ENCODE results near the gene TTC9B. TPM values are rescaled to one million over a fixed set of nuclear protein-coding genes. Genes with fewer than 3 reads are reported as not detected.

The TTC9B gene
- total and polyA plus RNA-seq, 2 of the 13 experiments (the other 11 are each of a cell fraction or from before 2014, with no cell fraction given), result not detected

DNA sequence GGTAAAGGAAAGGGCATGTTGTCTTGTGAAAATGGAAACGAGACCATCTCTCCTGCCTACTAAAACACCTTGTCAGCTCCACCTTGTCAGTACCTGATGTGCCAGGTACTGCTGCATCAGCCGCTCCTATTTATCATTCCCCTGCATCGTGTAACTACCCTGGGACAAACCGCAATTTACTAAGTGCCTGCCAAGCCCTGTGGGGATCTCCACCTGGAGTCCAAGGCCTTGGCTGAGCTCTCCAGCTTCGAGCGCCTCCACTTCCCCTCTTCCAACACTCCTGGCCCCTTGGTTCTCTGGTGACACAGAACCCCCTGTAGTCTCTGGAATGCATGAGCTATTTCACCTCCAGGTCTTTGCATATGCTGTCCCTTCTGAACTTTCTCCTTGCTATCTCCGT, 34.2 kb upstream of the TTC9B start (continued):
- TF ChIP-seq, protein P1, sequence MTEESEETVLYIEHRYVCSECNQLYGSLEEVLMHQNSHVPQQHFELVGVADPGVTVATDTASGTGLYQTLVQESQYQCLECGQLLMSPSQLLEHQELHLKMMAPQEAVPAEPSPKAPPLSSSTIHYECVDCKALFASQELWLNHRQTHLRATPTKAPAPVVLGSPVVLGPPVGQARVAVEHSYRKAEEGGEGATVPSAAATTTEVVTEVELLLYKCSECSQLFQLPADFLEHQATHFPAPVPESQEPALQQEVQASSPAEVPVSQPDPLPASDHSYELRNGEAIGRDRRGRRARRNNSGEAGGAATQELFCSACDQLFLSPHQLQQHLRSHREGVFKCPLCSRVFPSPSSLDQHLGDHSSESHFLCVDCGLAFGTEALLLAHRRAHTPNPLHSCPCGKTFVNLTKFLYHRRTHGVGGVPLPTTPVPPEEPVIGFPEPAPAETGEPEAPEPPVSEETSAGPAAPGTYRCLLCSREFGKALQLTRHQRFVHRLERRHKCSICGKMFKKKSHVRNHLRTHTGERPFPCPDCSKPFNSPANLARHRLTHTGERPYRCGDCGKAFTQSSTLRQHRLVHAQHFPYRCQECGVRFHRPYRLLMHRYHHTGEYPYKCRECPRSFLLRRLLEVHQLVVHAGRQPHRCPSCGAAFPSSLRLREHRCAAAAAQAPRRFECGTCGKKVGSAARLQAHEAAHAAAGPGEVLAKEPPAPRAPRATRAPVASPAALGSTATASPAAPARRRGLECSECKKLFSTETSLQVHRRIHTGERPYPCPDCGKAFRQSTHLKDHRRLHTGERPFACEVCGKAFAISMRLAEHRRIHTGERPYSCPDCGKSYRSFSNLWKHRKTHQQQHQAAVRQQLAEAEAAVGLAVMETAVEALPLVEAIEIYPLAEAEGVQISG (CRISPR knock-in tag; IDR thresholded peaks at IDR 0.05), result no peak
- TF ChIP-seq SKI (IDR thresholded peaks at IDR 0.05; ENCODE audit: partially characterized antibody), result no peak
- no peak for TF ChIP-seq KLF15 (CRISPR knock-in tag; IDR thresholded peaks at IDR 0.05; ENCODE audit: borderline replicate concordance)
- no peak for TF ChIP-seq CBX1 (IDR thresholded peaks at IDR 0.05; ENCODE audit: low read depth)
- TF ChIP-seq TIGD3 (CRISPR knock-in tag; IDR thresholded peaks at IDR 0.05; ENCODE audit: borderline replicate concordance), result no peak
- TF ChIP-seq ZNF768 (CRISPR knock-in tag; IDR thresholded peaks at IDR 0.05), result no peak
- no peak for TF ChIP-seq PRPF4 (IDR thresholded peaks at IDR 0.05; ENCODE audit: low read depth, low read length, poor library complexity, severe bottlenecking)
- TF ChIP-seq, protein P2, sequence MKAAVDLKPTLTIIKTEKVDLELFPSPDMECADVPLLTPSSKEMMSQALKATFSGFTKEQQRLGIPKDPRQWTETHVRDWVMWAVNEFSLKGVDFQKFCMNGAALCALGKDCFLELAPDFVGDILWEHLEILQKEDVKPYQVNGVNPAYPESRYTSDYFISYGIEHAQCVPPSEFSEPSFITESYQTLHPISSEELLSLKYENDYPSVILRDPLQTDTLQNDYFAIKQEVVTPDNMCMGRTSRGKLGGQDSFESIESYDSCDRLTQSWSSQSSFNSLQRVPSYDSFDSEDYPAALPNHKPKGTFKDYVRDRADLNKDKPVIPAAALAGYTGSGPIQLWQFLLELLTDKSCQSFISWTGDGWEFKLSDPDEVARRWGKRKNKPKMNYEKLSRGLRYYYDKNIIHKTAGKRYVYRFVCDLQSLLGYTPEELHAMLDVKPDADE (CRISPR knock-in tag; IDR thresholded peaks at IDR 0.05), result no peak
- no peak for TF ChIP-seq ZBTB42 (CRISPR knock-in tag; IDR thresholded peaks at IDR 0.05)
- no peak for TF ChIP-seq RAD51 (IDR thresholded peaks at IDR 0.05; ENCODE audit: borderline replicate concordance)
